NCI-H774 (cell line): ENCODE results near the gene PDE1A.

Source experiments
- DNase-seq: peaks from one replicate; lab custom pipeline; 2025; lab: John Stamatoyannopoulos, UW

The PDE1A gene

DNA sequence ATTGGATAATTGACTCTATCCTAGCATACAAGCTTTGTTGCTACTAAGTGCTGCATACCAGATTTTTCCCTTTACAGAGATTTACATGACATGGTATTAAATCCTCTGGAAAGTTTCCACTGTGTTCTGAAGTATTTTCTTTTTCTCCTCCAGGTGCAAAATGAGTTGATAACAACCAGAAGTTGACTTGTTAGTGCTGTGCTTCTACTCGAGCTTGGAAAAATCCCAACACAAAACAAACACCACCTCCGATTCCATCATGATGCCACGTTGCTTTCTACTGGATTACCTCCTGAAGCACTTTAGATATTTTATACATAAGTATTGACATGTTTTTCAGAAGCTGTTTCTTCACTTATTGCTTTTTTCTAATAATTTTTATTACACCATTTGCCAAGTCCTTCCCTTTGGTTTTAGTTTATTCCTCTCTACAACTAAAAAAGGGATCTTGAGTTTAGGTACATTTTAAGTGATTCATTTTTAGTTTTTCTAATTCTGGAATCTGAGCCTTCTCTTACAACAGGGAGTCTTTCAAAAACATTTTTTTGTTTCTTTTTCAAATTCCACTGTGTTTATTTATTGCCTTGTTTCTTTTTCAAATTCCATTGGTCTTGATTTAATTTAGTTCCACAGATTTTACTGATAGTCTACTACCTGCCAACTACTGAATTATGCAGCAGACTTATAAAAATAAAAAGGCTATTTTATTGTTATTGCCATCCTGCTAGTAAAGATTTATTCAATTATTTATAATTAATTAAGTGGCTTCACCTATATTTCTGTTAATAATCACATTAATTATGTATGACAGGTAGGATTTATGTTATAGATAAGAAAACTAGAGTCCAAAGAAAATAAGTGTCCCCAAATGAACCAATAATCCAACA, 297.8 kb downstream of the PDE1A start:
- DNase-seq, result no peak

- DNase-seq, result no peak
Observed at GRCh38 chr2:182117196-182117595, 309.6 kb downstream of the PDE1A start.

DNA sequence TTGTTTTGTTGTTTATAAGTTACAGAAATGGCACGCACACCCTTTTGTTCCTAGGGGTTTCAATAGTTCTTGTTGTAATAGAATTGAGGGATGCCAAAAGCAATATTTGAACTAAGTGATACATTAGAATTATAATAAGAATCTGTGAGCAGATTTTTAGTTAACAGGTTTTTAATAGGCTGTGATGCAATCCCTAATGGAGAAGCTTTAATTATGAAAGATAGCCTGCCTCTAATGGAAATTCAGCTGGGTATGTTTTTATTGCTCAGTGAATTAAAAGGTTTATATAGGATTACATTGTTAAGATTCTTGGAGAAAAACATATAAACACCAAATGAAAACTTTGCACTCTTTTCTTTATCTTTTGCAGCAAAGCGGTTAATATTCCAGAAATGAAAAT, 310.1 kb downstream of the PDE1A start:
- DNase-seq, result no peak

- no peak for DNase-seq
Observed at GRCh38 chr2:182115258-182115657, 311.6 kb downstream of the PDE1A start.

- no peak for DNase-seq
Observed at GRCh38 chr2:182113334-182113733, 313.5 kb downstream of the PDE1A start.

- DNase-seq, result no peak
Observed at GRCh38 chr2:182110347-182110746, 316.5 kb downstream of the PDE1A start.

DNA sequence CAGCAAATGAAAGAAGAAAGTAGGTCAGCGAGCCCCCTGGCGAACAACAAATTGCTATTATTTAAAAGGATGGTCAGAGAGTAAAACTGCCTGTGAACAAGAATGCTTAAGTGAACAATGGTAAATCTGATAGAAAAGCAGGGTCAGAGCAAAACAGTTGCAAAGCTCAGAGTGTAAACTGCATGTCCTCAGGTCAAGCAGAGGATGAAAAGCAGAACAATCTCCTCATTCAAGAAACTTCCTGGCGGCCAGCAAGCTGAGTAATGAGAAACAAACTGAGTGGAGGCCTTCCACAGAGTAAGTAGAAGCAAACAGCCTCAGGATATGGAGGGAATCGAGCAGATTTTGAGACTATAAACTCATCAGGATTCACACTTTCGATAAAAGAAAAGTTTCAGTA, 323.3 kb downstream of the PDE1A start:
- no peak for DNase-seq

DNA sequence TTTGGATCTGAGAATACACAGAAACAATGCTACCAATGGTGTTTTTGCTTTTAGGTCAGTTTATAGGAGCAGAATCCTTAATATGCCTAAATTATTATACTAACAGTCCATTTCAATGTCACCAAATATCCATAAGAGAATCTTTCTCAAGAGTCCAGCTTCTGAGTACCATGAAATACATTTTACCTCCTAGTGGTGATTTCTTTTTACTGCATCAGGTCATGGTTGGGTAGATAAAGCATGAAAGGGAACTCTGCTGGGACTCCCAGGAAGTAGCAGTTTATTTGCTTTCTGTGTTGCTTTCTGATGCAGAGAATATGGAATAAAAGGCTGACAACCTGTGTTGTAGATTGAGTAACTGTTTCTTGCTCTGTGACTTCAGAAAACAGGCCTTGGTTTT, 325.6 kb downstream of the PDE1A start:
- no peak for DNase-seq

GRCh38 chr2:182098648-182099047, 328.2 kb downstream of the PDE1A start:
- DNase-seq, result no peak

DNA sequence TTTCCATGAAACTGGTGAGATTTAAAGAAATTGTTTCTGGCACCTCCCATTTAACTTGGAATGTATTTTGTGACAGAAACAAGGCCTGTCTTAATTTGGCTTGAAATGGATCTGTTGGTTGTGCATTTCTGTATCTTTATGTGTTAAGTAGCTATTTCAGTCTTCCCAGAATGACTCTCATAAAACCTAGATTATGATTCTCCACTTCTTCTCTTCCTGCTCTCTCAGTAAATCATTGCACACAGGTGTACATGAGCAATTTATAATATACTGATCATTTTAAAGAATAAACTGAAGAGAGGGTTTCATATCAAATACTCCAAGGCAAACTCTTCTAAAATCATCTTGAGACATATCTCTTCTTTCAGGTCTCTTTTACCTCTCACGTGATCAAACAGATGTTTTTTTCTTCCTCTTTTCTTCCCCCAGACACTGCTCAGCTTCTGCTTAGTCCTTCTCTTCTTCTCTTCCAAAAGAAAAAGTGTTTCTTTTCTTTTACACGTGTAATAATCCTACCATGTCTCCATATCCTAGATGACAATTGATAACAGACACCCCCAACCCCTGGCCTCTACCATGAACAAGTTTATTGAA, 329.2 kb downstream of the PDE1A start:
- DNase-seq, result no peak

DNA sequence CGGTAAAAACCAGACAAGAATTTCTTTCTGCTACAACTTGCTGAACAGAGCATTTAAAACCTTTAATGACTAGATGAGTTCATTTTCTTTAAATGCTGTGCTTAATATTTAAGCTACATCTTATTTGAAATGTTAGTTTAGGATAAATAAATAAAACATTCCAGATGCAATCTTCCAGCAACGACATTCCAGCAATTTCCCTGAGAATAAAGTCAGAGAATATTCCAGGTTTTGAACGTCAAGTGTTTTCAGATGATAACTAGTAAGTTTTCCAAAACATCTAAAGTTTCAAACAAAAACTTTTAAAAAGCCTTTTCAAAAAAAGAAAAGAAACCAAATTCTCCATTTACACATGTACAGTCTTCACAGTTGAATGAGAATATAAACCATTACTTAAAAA, 336.4 kb downstream of the PDE1A start:
- DNase-seq, result no peak
